SK-N-MC (cell line): ENCODE measurements around the gene LPIN1.

Source experiments
- DNase-seq: peaks from one replicate; pipeline ENCODE4 v3.0.0-alpha.2; 2011; ENCODE audit warnings: low read depth, low spot score
- H3K27ac ChIP-seq: fragments of 200-600 bp; sonication (generic); 2 replicates; pipeline ENCODE4 v1.5.1; 2016; ENCODE audit warnings: mixed run types
- H3K36me3 ChIP-seq: fragments of 200-600 bp; sonication (generic); 2 replicates; pipeline ENCODE4 v1.6.1; 2017; ENCODE audit warnings: antibody characterized with exemption, low read length, mixed read lengths; ENCODE audit not compliant: insufficient read depth
- H3K4me3 ChIP-seq: fragments of 200-600 bp; sonication (generic); 2 replicates; pipeline ENCODE4 v1.5.1; 2016
- H3K9ac ChIP-seq: fragments of 200-600 bp; sonication (generic); 2 replicates; pipeline ENCODE4 v1.8.0; 2017; ENCODE audit warnings: mixed run types, mixed read lengths; ENCODE audit not compliant: insufficient read length
- H3K9me3 ChIP-seq: fragments of 200-600 bp; sonication (generic); 2 replicates; pipeline ENCODE4 v1.6.1; 2017; ENCODE audit warnings: low read depth, mild to moderate bottlenecking, antibody characterized with exemption, low read length, moderate library complexity, mixed read lengths
- EZH2 ChIP-seq: fragments of 200-600 bp; sonication (generic); IDR thresholded peaks from one replicate; pipeline ENCODE4 v1.6.1; 2017; ENCODE audit warnings: antibody characterized with exemption
- FOXP2 ChIP-seq: optimal IDR thresholded peaks from 2 replicates; pipeline ENCODE3; 2011; ENCODE audit warnings: mild to moderate bottlenecking, moderate library complexity; ENCODE audit not compliant: insufficient read depth; ENCODE audit errors: extremely low read length, control extremely low read depth
- POLR2AphosphoS5 ChIP-seq: IDR thresholded peaks from 2 replicates; pipeline ENCODE4 v1.6.1; 2012; ENCODE audit warnings: mild to moderate bottlenecking, low read depth, low read length, borderline replicate concordance

The LPIN1 gene

DNA sequence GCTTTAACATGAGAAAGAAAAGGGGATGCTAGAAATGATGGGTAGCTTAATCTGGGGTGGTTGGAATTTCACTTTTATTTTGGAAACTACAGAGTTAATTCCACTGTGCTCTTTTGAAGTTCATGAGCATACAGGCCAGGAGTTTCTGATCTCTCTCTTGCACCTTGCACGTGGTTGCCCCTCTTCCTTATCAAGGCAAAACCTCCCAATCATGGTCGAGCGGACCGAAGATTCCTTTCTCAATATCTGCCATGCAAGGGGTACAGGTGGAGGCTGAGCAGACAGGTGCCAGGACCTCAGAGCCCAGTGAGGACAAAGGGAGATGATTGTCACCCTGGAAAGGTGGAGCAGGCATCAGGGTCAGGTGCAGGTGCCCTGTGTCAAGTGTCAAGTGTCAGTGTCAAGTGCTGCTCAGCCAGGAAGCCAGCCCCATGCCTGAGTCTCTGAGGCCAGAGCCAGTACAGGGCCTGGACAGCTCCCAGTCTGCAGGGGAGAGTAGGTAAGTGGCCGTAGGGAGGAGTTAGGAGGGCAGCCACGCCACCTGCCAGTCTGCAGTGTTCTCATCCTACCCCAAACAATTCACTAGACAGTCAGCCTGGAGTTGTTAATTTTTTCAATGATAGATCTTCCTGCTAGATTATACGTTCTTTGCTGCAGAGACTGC, 42.2 kb downstream of the LPIN1 start:
- H3K9me3 ChIP-seq = no peaks in the 10 kb centered on the region
- TF ChIP-seq EZH2 = no peak
- no peak overlapping the region for H3K27ac ChIP-seq
- H3K36me3 ChIP-seq = peaks cover 11% of the 10 kb centered on the region; the same call in 1 of the 2 replicates
- H3K4me3 ChIP-seq = no peak overlapping the region
- no peak overlapping the region for H3K9ac ChIP-seq
- no peak for DNase-seq

DNA sequence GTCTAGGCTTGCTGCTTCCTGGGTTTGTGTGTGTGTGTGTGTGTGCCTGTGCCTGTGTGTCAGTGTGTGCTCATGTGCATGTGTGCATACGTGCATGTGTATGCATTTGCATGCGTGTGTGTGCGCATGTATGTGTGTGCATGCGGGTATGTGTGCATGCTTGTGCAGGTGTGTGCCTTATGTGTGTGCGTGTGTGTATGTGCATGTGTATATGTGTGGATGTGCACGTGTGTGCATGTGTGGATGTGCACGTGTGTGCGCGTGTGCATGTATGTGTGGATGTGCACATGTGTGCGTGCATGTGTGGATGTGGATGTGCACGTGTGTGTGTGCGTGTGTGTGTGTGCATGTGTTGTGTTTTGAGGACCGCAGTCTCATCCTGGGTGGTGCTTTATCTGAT, 42.8 kb downstream of the LPIN1 start:
- H3K9me3 ChIP-seq = no peaks in the 10 kb centered on the region
- no peak overlapping the region for H3K4me3 ChIP-seq
- peaks cover 11% of the 10 kb centered on the region; the same call in 1 of the 2 replicates for H3K36me3 ChIP-seq
- no peak for DNase-seq
- H3K9ac ChIP-seq = no peak overlapping the region
- H3K27ac ChIP-seq = no peak overlapping the region
- TF ChIP-seq POLR2AphosphoS5 = no peak
- no peak for TF ChIP-seq EZH2
- no peak for TF ChIP-seq FOXP2

DNA sequence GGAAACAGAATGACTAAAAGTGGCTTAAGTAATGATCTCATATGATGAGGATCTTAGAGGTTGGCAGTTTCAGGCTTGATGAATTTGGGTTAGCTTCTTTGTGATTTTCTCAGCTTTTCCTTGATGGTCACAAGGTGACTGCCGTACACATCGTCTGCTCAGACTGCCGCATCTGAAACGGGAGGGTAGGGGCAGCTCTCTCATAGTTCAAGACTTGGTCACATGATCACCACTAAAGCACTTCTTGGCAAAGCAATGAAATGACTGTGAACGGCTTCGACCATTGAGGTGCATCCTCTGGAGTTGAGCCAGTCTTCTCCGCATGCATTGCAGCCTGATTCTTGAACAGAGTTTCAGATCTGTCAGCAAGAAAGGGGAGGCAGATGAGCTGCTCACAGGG, 43.8 kb downstream of the LPIN1 start:
- Histone ChIP-seq H3K9me3 (no peaks in the 10 kb centered on the region), H3K27ac (no peak overlapping the region), H3K4me3 (no peak overlapping the region), H3K9ac (no peak overlapping the region), H3K36me3 (peaks cover 11% of the 10 kb centered on the region; the same call in 1 of the 2 replicates)
- no peak for TF ChIP-seq FOXP2
- TF ChIP-seq POLR2AphosphoS5 = no peak
- TF ChIP-seq EZH2 = no peak
- no peak for DNase-seq

DNA sequence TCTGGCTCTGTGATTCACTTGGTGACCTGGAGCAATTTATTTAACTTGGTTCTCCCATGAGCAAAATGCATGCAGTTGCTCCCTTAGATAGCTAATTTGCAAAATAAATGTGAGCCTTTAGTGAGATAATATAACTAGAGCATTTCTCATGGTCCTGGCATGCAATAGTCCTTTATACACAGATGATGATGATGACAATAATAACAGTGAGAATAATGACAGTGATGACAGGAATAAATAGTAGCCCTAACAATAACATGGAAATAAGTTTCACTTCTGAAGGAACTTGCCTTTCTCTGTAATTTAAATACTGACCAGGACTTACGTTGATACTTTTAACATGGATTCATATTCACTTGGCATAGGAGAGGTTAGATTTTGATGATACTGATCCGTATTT, 49.2 kb downstream of the LPIN1 start:
- H3K27ac ChIP-seq = no peak overlapping the region
- no peak overlapping the region for H3K9ac ChIP-seq
- DNase-seq = no peak
- no peak overlapping the region for H3K4me3 ChIP-seq
- TF ChIP-seq FOXP2 (no peak), POLR2AphosphoS5 (no peak), EZH2 (no peak)
- H3K36me3 ChIP-seq = peaks cover 14% of the 10 kb centered on the region; the same call in 1 of the 2 replicates
- no peaks in the 10 kb centered on the region for H3K9me3 ChIP-seq

DNA sequence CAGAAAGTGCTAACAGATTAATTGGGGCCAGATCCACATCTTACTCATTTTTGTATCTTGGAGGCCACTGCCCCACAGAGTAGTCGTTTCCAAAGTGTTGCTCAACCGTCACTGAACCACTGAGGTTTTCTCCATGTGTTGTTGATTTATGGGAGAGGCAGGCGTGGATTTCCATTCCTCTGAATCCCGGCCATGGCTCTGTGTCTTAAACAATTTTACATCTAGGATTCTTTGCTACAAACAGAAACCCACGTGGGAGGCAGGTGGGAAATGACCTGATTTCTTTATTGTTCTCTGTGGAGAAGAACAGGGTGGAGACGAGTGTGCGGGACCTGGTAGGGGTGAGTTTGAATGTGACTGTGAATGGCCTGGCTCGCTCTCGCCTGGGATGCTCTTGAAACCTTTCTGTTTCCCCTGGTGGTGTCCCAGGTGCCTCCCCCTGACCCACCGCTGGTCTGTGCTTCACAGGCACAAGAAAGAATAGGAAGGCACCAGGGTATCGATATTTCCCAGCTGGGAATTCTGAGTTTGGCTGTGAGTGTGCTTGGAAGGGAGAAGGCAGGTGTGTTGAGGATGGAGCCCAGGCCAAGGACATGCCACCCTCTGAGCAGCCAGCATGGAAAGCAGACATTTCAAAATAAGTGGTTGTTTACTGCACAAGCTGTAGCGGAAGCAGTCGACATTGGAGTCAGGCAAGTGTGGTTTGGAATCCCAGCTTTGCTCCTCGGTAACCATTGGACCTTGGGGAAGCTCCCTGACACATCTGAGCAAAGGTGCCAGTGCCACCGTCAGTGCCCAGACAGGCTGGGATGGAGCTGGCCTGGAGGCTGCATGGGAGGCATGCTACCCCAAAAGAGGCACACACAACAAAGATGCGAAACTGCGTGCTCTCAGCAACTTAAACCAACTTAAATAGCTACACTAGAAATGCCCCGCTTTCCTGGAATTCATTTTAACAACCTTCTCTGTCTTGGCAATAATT, 50.0 kb downstream of the LPIN1 start:
- H3K4me3 ChIP-seq = no peak overlapping the region
- no peak for DNase-seq
- peaks cover 14% of the 10 kb centered on the region; the same call in 1 of the 2 replicates for H3K36me3 ChIP-seq
- TF ChIP-seq POLR2AphosphoS5 = no peak
- no peak for TF ChIP-seq FOXP2
- no peak for TF ChIP-seq EZH2
- H3K27ac ChIP-seq = no peak overlapping the region
- H3K9me3 ChIP-seq = no peaks in the 10 kb centered on the region
- H3K9ac ChIP-seq = no peak overlapping the region

DNA sequence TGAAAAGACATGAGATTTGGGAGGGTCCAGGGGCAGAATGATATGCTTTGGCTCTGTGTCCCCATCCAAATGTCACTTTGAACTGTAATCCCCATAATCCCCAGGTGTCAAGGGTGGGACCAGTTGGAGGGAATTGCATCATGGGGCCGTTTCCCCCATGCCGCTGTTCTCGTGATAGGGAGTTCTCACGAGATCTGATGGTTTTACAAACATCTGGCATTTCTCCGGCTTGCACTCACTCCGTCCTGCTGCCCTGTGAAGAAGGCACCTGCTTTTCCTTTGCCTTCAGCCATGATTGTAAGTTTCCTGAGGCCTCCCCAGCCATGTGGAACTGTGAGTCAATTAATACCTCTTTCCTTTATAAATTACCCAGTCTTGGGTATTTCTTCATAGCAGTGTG, 51.4 kb downstream of the LPIN1 start:
- TF ChIP-seq POLR2AphosphoS5 = no peak
- no peak for TF ChIP-seq EZH2
- no peak for TF ChIP-seq FOXP2
- Histone ChIP-seq H3K4me3 (no peak overlapping the region), H3K27ac (no peak overlapping the region), H3K36me3 (peaks cover 7% of the 10 kb centered on the region; the same call in 1 of the 2 replicates), H3K9ac (no peak overlapping the region), H3K9me3 (no peaks in the 10 kb centered on the region)
- DNase-seq = no peak

DNA sequence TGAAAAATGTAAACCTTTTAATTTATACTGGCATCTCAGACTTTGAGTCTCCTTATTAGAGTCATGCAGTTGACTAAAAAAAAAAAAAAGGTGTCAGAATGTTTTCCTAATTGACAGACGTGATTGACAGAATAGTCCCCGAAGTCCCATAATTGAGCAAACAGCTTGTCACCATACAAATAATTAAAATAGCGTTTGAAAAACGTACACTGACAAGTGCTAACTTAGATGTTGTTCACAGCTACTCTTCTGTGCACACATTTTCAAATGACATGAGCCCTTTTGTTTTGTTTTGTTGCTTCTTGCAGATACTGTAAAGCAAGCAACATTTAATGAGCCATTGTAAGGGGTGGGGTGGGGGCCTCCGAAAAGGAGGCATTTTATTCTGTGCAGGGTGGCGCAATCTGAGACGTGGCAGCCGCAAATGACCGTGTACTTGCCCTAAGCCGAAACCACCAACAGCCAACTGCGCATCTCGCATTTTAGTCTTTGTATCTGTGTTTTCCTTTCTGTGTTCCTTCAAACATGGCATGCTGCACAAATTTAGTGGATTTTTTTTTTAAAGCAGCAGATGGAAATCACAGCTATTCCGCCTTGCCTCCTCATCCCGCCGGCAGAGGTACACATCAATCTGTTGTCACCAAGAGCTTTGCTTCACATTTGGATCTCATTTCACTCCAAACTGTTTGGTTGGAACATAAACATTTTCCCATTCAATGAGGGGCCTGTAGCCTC, 52.4 kb downstream of the LPIN1 start:
- TF ChIP-seq FOXP2 (no peak), POLR2AphosphoS5 (no peak), EZH2 (no peak)
- no peak for DNase-seq
- Histone ChIP-seq H3K36me3 (peaks cover 3% of the 10 kb centered on the region; the same call in 1 of the 2 replicates), H3K9ac (no peak overlapping the region), H3K9me3 (no peaks in the 10 kb centered on the region), H3K27ac (no peak overlapping the region), H3K4me3 (no peak overlapping the region)

DNA sequence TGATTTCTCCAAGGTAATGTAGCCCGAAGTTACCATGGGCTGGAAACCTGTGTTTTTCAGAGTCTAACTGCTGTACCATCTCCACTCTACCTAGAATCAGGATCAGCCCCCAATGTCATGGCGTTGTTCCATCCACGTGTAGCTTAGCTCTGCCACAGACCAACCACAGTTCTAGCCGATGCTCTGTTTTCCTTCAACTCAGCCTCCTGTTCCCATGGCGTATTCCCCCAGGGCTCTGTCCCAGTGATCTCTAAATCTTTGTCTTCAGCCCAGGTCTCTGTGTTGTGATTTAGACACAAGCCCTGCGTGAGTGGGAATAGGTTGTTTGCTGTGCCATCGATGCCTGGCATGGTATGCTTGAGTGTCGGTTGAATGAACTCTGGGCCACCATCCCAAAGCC, 53.4 kb downstream of the LPIN1 start:
- Histone ChIP-seq H3K9me3 (no peaks in the 10 kb centered on the region), H3K9ac (no peak overlapping the region), H3K27ac (no peak overlapping the region), H3K36me3 (peaks cover 3% of the 10 kb centered on the region; the same call in 1 of the 2 replicates), H3K4me3 (no peak overlapping the region)
- DNase-seq = no peak
- TF ChIP-seq EZH2 (no peak), POLR2AphosphoS5 (no peak)
